Endothelial cell of umbilical vein (primary cell): ENCODE data around the gene ZNF423.

Experiments used
- EZH2 ChIP-seq: IDR thresholded peaks from 2 replicates; pipeline ENCODE4 v1.6.1; 2012; ENCODE audit warnings: borderline replicate concordance, low read depth, mild to moderate bottlenecking, moderate library complexity, low read length, inconsistent platforms; ENCODE audit not compliant: severe bottlenecking
- FOS ChIP-seq: IDR thresholded peaks from 2 replicates; pipeline ENCODE4 v1.6.1; 2011; ENCODE audit warnings: mild to moderate bottlenecking, low read length, moderate library complexity, borderline replicate concordance; ENCODE audit not compliant: insufficient read depth
- POLR2A ChIP-seq: IDR thresholded peaks from 2 replicates; pipeline ENCODE4 v1.6.1; 2012; ENCODE audit warnings: low read depth, mild to moderate bottlenecking, control low read depth, low read length
- TF ChIP-seq, protein P1 (sequence below), 2 donors: IDR thresholded peaks; 1 replicate in 1 of 2; 2 replicates in 1 of 2; pipeline ENCODE4 v1.5.1; 2011; ENCODE audit warnings: low read length in 2 of 2, mild to moderate bottlenecking in 2 of 2, moderate library complexity in 2 of 2, control low read depth in 1 of 2, inconsistent platforms in 1 of 2, low read depth in 1 of 2; ENCODE audit not compliant: insufficient read depth in 1 of 2; ENCODE audit errors: extremely low read depth in 1 of 2
- TF ChIP-seq, protein P2 (sequence below): IDR thresholded peaks from 2 replicates; pipeline ENCODE4 v1.6.1; 2011; ENCODE audit not compliant: insufficient read depth, insufficient read length

DNA sequence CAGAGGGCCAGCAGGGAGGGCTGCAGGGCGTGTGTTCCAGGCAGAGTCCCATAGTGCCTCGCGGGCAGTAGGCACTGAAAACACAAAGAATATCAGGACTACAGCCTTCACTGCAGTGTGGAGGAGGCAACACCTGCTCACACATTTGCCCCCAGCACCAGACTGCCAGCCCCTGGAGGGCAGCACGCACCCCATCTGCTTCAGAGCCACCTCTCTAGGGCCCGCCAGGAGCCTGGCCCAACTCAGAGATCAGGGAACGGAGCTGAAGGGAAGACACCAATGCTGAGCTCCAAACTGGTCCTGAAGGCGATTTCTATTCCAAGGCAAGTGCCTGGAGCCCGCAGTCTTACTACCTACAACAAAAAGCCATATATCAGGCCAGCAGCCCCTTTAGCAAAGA, 130.3 kb downstream of the ZNF423 start:
- TF ChIP-seq, protein P1, sequence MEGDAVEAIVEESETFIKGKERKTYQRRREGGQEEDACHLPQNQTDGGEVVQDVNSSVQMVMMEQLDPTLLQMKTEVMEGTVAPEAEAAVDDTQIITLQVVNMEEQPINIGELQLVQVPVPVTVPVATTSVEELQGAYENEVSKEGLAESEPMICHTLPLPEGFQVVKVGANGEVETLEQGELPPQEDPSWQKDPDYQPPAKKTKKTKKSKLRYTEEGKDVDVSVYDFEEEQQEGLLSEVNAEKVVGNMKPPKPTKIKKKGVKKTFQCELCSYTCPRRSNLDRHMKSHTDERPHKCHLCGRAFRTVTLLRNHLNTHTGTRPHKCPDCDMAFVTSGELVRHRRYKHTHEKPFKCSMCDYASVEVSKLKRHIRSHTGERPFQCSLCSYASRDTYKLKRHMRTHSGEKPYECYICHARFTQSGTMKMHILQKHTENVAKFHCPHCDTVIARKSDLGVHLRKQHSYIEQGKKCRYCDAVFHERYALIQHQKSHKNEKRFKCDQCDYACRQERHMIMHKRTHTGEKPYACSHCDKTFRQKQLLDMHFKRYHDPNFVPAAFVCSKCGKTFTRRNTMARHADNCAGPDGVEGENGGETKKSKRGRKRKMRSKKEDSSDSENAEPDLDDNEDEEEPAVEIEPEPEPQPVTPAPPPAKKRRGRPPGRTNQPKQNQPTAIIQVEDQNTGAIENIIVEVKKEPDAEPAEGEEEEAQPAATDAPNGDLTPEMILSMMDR (IDR thresholded peaks at IDR 0.05; ENCODE audit: extremely low read depth in 1 of 2, insufficient read depth in 1 of 2, low read depth in 1 of 2, low read length in 2 of 2) = no peak
- TF ChIP-seq EZH2 (no peak), FOS (no peak), POLR2A (no peak)
- TF ChIP-seq, protein P2, sequence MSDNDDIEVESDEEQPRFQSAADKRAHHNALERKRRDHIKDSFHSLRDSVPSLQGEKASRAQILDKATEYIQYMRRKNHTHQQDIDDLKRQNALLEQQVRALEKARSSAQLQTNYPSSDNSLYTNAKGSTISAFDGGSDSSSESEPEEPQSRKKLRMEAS = no peak
